Neural crest cell (in vitro differentiated cells): ENCODE data around the gene NIM1K. TPM values are rescaled to one million over a fixed set of nuclear protein-coding genes. Genes with fewer than 3 reads are reported as not detected.

Source experiments
- DNase-seq: peaks from one replicate; pipeline ENCODE4 v3.0.0; 2021; ENCODE audit warnings: low read depth, mixed read lengths, low spot score
- H3K27ac Mint-ChIP-seq: one replicate; pipeline ENCODE4 v1.8.0; 2021; ENCODE audit warnings: mild to moderate bottlenecking, mixed read lengths; ENCODE audit not compliant: unreplicated experiment
- H3K27me3 Mint-ChIP-seq: 2 replicates; pipeline ENCODE4 v1.8.0; 2021; ENCODE audit warnings: low read depth, mild to moderate bottlenecking, mixed read lengths
- H3K36me3 Mint-ChIP-seq: 2 replicates; pipeline ENCODE4 v1.8.0; 2021; ENCODE audit warnings: low read depth, mild to moderate bottlenecking, mixed read lengths
- H3K4me1 Mint-ChIP-seq: 2 replicates; pipeline ENCODE4 v1.8.0; 2021; ENCODE audit warnings: mixed read lengths
- H3K4me3 Mint-ChIP-seq: one replicate; pipeline ENCODE4 v1.8.0; 2021; ENCODE audit warnings: mild to moderate bottlenecking, mixed read lengths
- H3K9me3 Mint-ChIP-seq: 2 replicates; pipeline ENCODE4 v1.8.0; 2021; ENCODE audit warnings: mixed read lengths
- CTCF ChIP-seq: fragments of 200-600 bp; sonication (generic); conservative IDR thresholded peaks from 2 replicates; pipeline ENCODE4 v1.5.0; 2021; ENCODE audit warnings: antibody characterized with exemption, mild to moderate bottlenecking
- total RNA-seq: library from RNA; stranded (reverse); gene quantifications from 2 replicates; pipeline ENCODE4 v1.2.1, GENCODE V29; 2021

Gene NIM1K
- total RNA-seq, 1 donor from 2014 or later = 0.30 TPM

- no peak for TF ChIP-seq CTCF
- peaks cover 9% of the 10 kb centered on the region for H3K27me3 Mint-ChIP-seq
- no peak overlapping the region for H3K27ac Mint-ChIP-seq
These were observed 16.6 kb downstream of the NIM1K start for GRCh38 chr5:43208658-43209057.

GRCh38 chr5:43209060-43209459 lies 17.0 kb downstream of the NIM1K start:
- H3K4me1 Mint-ChIP-seq = peaks cover 10% of the 10 kb centered on the region
- no peaks in the 10 kb centered on the region for H3K36me3 Mint-ChIP-seq
- no peak overlapping the region for H3K4me3 Mint-ChIP-seq
- no peaks in the 10 kb centered on the region for H3K9me3 Mint-ChIP-seq
- DNase-seq = no peak
- H3K27me3 Mint-ChIP-seq = peaks cover 9% of the 10 kb centered on the region
- H3K27ac Mint-ChIP-seq = no peak overlapping the region
- no peak for TF ChIP-seq CTCF

More at GRCh38 chr5:43208658-43209057, 16.6 kb downstream of the NIM1K start:
- H3K4me1 Mint-ChIP-seq = peaks cover 10% of the 10 kb centered on the region
- H3K36me3 Mint-ChIP-seq = no peaks in the 10 kb centered on the region
- no peak overlapping the region for H3K4me3 Mint-ChIP-seq
- DNase-seq = no peak
- no peaks in the 10 kb centered on the region for H3K9me3 Mint-ChIP-seq

- no peak for DNase-seq
- H3K4me3 Mint-ChIP-seq = no peak overlapping the region
These were observed 17.8 kb downstream of the NIM1K start for GRCh38 chr5:43209833-43210232.

GRCh38 chr5:43210570-43210969 lies 18.5 kb downstream of the NIM1K start:
- H3K36me3 Mint-ChIP-seq = no peaks in the 10 kb centered on the region
- peaks cover 10% of the 10 kb centered on the region for H3K4me1 Mint-ChIP-seq
- no peak overlapping the region for H3K4me3 Mint-ChIP-seq
- DNase-seq = no peak
- H3K9me3 Mint-ChIP-seq = no peaks in the 10 kb centered on the region
- peaks cover 9% of the 10 kb centered on the region for H3K27me3 Mint-ChIP-seq
- H3K27ac Mint-ChIP-seq = no peak overlapping the region
- no peak for TF ChIP-seq CTCF

More at GRCh38 chr5:43209833-43210232, 17.8 kb downstream of the NIM1K start:
- no peak overlapping the region for H3K27ac Mint-ChIP-seq
- no peak for TF ChIP-seq CTCF
- peaks cover 10% of the 10 kb centered on the region for H3K4me1 Mint-ChIP-seq
- H3K36me3 Mint-ChIP-seq = no peaks in the 10 kb centered on the region
- no peaks in the 10 kb centered on the region for H3K9me3 Mint-ChIP-seq
- H3K27me3 Mint-ChIP-seq = peaks cover 9% of the 10 kb centered on the region

- no peak for DNase-seq
- no peak for TF ChIP-seq CTCF
- no peaks in the 10 kb centered on the region for H3K36me3 Mint-ChIP-seq
- H3K4me3 Mint-ChIP-seq = no peak overlapping the region
- no peak overlapping the region for H3K27ac Mint-ChIP-seq
- H3K4me1 Mint-ChIP-seq = peaks cover under 1% of the 10 kb centered on the region
- H3K27me3 Mint-ChIP-seq = peaks cover 11% of the 10 kb centered on the region
- no peaks in the 10 kb centered on the region for H3K9me3 Mint-ChIP-seq
These were observed 21.9 kb downstream of the NIM1K start for GRCh38 chr5:43213951-43214350.
